ENCODE results near the gene PIWIL4.
"Not testable (repeated sequence)": the region's sequence is repeated elsewhere in the genome, so short reads cannot be mapped to it uniquely, and the experiment has no call there.

The PIWIL4 gene

GRCh38 chr11:94563176-94563847 lies 3.9 kb upstream of the PIWIL4 start:
- no peaks in the 10 kb centered on the region for H3K27me3 ChIP-seq (ENCODE audit: control insufficient read depth in 1 of 2, insufficient read depth in 2 of 2, low read length in 2 of 2)
- no peak overlapping the region for H3K4me3 ChIP-seq (ENCODE audit: low read depth in 1 of 2, low read length in 2 of 2)
- no peak overlapping the region for H3K9ac ChIP-seq (ENCODE audit: low read depth in 1 of 2, low read length in 2 of 2)
- no peak overlapping the region for H3K27ac ChIP-seq (ENCODE audit: low read depth, low read length)
- peaks cover 6 to 7% of the 10 kb centered on the region in 2 donors for H3K4me1 ChIP-seq (ENCODE audit: control insufficient read depth in 1 of 2, insufficient read depth in 2 of 2, low read length in 2 of 2)
- no peaks in the 10 kb centered on the region for H3K36me3 ChIP-seq (ENCODE audit: control insufficient read depth in 1 of 2, insufficient read depth in 2 of 2, low read length in 2 of 2)
- H3K9me3 ChIP-seq (ENCODE audit: control insufficient read depth in 1 of 2, low read length in 2 of 2), result no peaks in the 10 kb centered on the region

GRCh38 chr11:94563848-94564467 lies 3.2 kb upstream of the PIWIL4 start:
- H3K36me3 ChIP-seq (ENCODE audit: control insufficient read depth in 1 of 2, insufficient read depth in 2 of 2, low read length in 2 of 2), result peaks cover 0 to 4% of the 10 kb centered on the region in 2 donors
- H3K27ac ChIP-seq (ENCODE audit: low read depth, low read length), result no peak overlapping the region

GRCh38 chr11:94568200-94568599 lies 1.0 kb downstream of the PIWIL4 start:
- Histone ChIP-seq H3K9me3 (ENCODE audit: control insufficient read depth in 1 of 2, low read length in 2 of 2) (no peaks in the 10 kb centered on the region), H3K36me3 (ENCODE audit: control insufficient read depth in 1 of 2, insufficient read depth in 2 of 2, low read length in 2 of 2) (peaks cover 0 to 4% of the 10 kb centered on the region in 2 donors), H3K4me3 (ENCODE audit: low read depth in 1 of 2, low read length in 2 of 2) (no peak overlapping the region), H3K27me3 (ENCODE audit: control insufficient read depth in 1 of 2, insufficient read depth in 2 of 2, low read length in 2 of 2) (no peaks in the 10 kb centered on the region), H3K4me1 (ENCODE audit: control insufficient read depth in 1 of 2, insufficient read depth in 2 of 2, low read length in 2 of 2) (peaks cover 6 to 7% of the 10 kb centered on the region in 2 donors), H3K9ac (ENCODE audit: low read depth in 1 of 2, low read length in 2 of 2) (no peak overlapping the region), H3K27ac (ENCODE audit: low read depth, low read length) (no peak overlapping the region)

More at GRCh38 chr11:94563848-94564467, 3.2 kb upstream of the PIWIL4 start:
- H3K27me3 ChIP-seq (ENCODE audit: control insufficient read depth in 1 of 2, insufficient read depth in 2 of 2, low read length in 2 of 2), result no peaks in the 10 kb centered on the region
- no peak overlapping the region for H3K4me3 ChIP-seq (ENCODE audit: low read depth in 1 of 2, low read length in 2 of 2)
- H3K4me1 ChIP-seq (ENCODE audit: control insufficient read depth in 1 of 2, insufficient read depth in 2 of 2, low read length in 2 of 2), result peaks cover 6 to 7% of the 10 kb centered on the region in 2 donors
- H3K9me3 ChIP-seq (ENCODE audit: control insufficient read depth in 1 of 2, low read length in 2 of 2), result no peaks in the 10 kb centered on the region
- no peak overlapping the region for H3K9ac ChIP-seq (ENCODE audit: low read depth in 1 of 2, low read length in 2 of 2)

- peaks cover 0 to 4% of the 10 kb centered on the region in 2 donors for H3K36me3 ChIP-seq (ENCODE audit: control insufficient read depth in 1 of 2, insufficient read depth in 2 of 2, low read length in 2 of 2)
- H3K9me3 ChIP-seq (ENCODE audit: control insufficient read depth in 1 of 2, low read length in 2 of 2), result no peaks in the 10 kb centered on the region
- no peak overlapping the region for H3K9ac ChIP-seq (ENCODE audit: low read depth in 1 of 2, low read length in 2 of 2)
- H3K27ac ChIP-seq (ENCODE audit: low read depth, low read length), result no peak overlapping the region
- H3K4me1 ChIP-seq (ENCODE audit: control insufficient read depth in 1 of 2, insufficient read depth in 2 of 2, low read length in 2 of 2), result peaks cover 3 to 5% of the 10 kb centered on the region in 2 donors
- H3K4me3 ChIP-seq (ENCODE audit: low read depth in 1 of 2, low read length in 2 of 2), result no peak overlapping the region
- no peaks in the 10 kb centered on the region for H3K27me3 ChIP-seq (ENCODE audit: control insufficient read depth in 1 of 2, insufficient read depth in 2 of 2, low read length in 2 of 2)
Observed at GRCh38 chr11:94568717-94569116, 1.5 kb downstream of the PIWIL4 start.

- not testable (repeated sequence) for H3K4me1 ChIP-seq (ENCODE audit: control insufficient read depth in 1 of 2, insufficient read depth in 2 of 2, low read length in 2 of 2); H3K9me3 ChIP-seq (ENCODE audit: control insufficient read depth in 1 of 2, low read length in 2 of 2); H3K27me3 ChIP-seq (ENCODE audit: control insufficient read depth in 1 of 2, insufficient read depth in 2 of 2, low read length in 2 of 2); H3K9ac ChIP-seq (ENCODE audit: low read depth in 1 of 2, low read length in 2 of 2); H3K27ac ChIP-seq (ENCODE audit: low read depth, low read length); H3K36me3 ChIP-seq (ENCODE audit: control insufficient read depth in 1 of 2, insufficient read depth in 2 of 2, low read length in 2 of 2); H3K4me3 ChIP-seq (ENCODE audit: low read depth in 1 of 2, low read length in 2 of 2)
Observed at GRCh38 chr11:94572975-94573374, 5.8 kb downstream of the PIWIL4 start.

- no peak overlapping the region for H3K4me3 ChIP-seq (ENCODE audit: low read depth in 1 of 2, low read length in 2 of 2)
- no peak overlapping the region for H3K9ac ChIP-seq (ENCODE audit: low read depth in 1 of 2, low read length in 2 of 2)
- no peak overlapping the region for H3K27ac ChIP-seq (ENCODE audit: low read depth, low read length)
- H3K36me3 ChIP-seq (ENCODE audit: control insufficient read depth in 1 of 2, insufficient read depth in 2 of 2, low read length in 2 of 2), result peaks cover 0 to 4% of the 10 kb centered on the region in 2 donors
- H3K9me3 ChIP-seq (ENCODE audit: control insufficient read depth in 1 of 2, low read length in 2 of 2), result no peaks in the 10 kb centered on the region
- no peaks in the 10 kb centered on the region for H3K4me1 ChIP-seq (ENCODE audit: control insufficient read depth in 1 of 2, insufficient read depth in 2 of 2, low read length in 2 of 2)
- no peaks in the 10 kb centered on the region for H3K27me3 ChIP-seq (ENCODE audit: control insufficient read depth in 1 of 2, insufficient read depth in 2 of 2, low read length in 2 of 2)
Observed at GRCh38 chr11:94574193-94574961, 7.2 kb downstream of the PIWIL4 start.

GRCh38 chr11:94576306-94576705 lies 9.1 kb downstream of the PIWIL4 start:
- H3K4me1 ChIP-seq (ENCODE audit: control insufficient read depth in 1 of 2, insufficient read depth in 2 of 2, low read length in 2 of 2), result no peaks in the 10 kb centered on the region
- no peak overlapping the region for H3K27ac ChIP-seq (ENCODE audit: low read depth, low read length)
- no peak overlapping the region for H3K9ac ChIP-seq (ENCODE audit: low read depth in 1 of 2, low read length in 2 of 2)
- peaks cover 4 to 5% of the 10 kb centered on the region in 2 donors for H3K36me3 ChIP-seq (ENCODE audit: control insufficient read depth in 1 of 2, insufficient read depth in 2 of 2, low read length in 2 of 2)
- H3K9me3 ChIP-seq (ENCODE audit: control insufficient read depth in 1 of 2, low read length in 2 of 2), result no peaks in the 10 kb centered on the region
- no peak overlapping the region for H3K4me3 ChIP-seq (ENCODE audit: low read depth in 1 of 2, low read length in 2 of 2)
- H3K27me3 ChIP-seq (ENCODE audit: control insufficient read depth in 1 of 2, insufficient read depth in 2 of 2, low read length in 2 of 2), result no peaks in the 10 kb centered on the region

- no peak overlapping the region for H3K9ac ChIP-seq (ENCODE audit: low read depth in 1 of 2, low read length in 2 of 2)
- no peaks in the 10 kb centered on the region for H3K9me3 ChIP-seq (ENCODE audit: control insufficient read depth in 1 of 2, low read length in 2 of 2)
- H3K27ac ChIP-seq (ENCODE audit: low read depth, low read length), result no peak overlapping the region
- no peaks in the 10 kb centered on the region for H3K4me1 ChIP-seq (ENCODE audit: control insufficient read depth in 1 of 2, insufficient read depth in 2 of 2, low read length in 2 of 2)
- peaks cover 4 to 5% of the 10 kb centered on the region in 2 donors for H3K36me3 ChIP-seq (ENCODE audit: control insufficient read depth in 1 of 2, insufficient read depth in 2 of 2, low read length in 2 of 2)
- H3K4me3 ChIP-seq (ENCODE audit: low read depth in 1 of 2, low read length in 2 of 2), result no peak overlapping the region
- no peaks in the 10 kb centered on the region for H3K27me3 ChIP-seq (ENCODE audit: control insufficient read depth in 1 of 2, insufficient read depth in 2 of 2, low read length in 2 of 2)
Observed at GRCh38 chr11:94577841-94578240, 10.7 kb downstream of the PIWIL4 start.

GRCh38 chr11:94581926-94582325 lies 14.8 kb downstream of the PIWIL4 start:
- H3K27ac ChIP-seq (ENCODE audit: low read depth, low read length), result no peak overlapping the region
- no peaks in the 10 kb centered on the region for H3K27me3 ChIP-seq (ENCODE audit: control insufficient read depth in 1 of 2, insufficient read depth in 2 of 2, low read length in 2 of 2)
- H3K9me3 ChIP-seq (ENCODE audit: control insufficient read depth in 1 of 2, low read length in 2 of 2), result no peaks in the 10 kb centered on the region

GRCh38 chr11:94583213-94583865 lies 16.2 kb downstream of the PIWIL4 start:
- no peak overlapping the region for H3K27ac ChIP-seq (ENCODE audit: low read depth, low read length)
- H3K4me1 ChIP-seq (ENCODE audit: control insufficient read depth in 1 of 2, insufficient read depth in 2 of 2, low read length in 2 of 2), result no peaks in the 10 kb centered on the region
- no peaks in the 10 kb centered on the region for H3K9me3 ChIP-seq (ENCODE audit: control insufficient read depth in 1 of 2, low read length in 2 of 2)
- H3K4me3 ChIP-seq (ENCODE audit: low read depth in 1 of 2, low read length in 2 of 2), result no peak overlapping the region
- no peak overlapping the region for H3K9ac ChIP-seq (ENCODE audit: low read depth in 1 of 2, low read length in 2 of 2)
- H3K27me3 ChIP-seq (ENCODE audit: control insufficient read depth in 1 of 2, insufficient read depth in 2 of 2, low read length in 2 of 2), result no peaks in the 10 kb centered on the region
- peaks cover 5 to 7% of the 10 kb centered on the region in 2 donors for H3K36me3 ChIP-seq (ENCODE audit: control insufficient read depth in 1 of 2, insufficient read depth in 2 of 2, low read length in 2 of 2)

More at GRCh38 chr11:94581926-94582325, 14.8 kb downstream of the PIWIL4 start:
- no peaks in the 10 kb centered on the region for H3K4me1 ChIP-seq (ENCODE audit: control insufficient read depth in 1 of 2, insufficient read depth in 2 of 2, low read length in 2 of 2)
- no peak overlapping the region for H3K9ac ChIP-seq (ENCODE audit: low read depth in 1 of 2, low read length in 2 of 2)
- H3K4me3 ChIP-seq (ENCODE audit: low read depth in 1 of 2, low read length in 2 of 2), result no peak overlapping the region
- H3K36me3 ChIP-seq (ENCODE audit: control insufficient read depth in 1 of 2, insufficient read depth in 2 of 2, low read length in 2 of 2), result peaks cover 5 to 11% of the 10 kb centered on the region in 2 donors
